Measurements from ENCODE around the gene HFM1.

- TF ChIP-seq CTCF (conservative IDR thresholded peaks at IDR 0.05 in 1 of 2, IDR thresholded peaks at IDR 0.05 in 1 of 2; ENCODE audit: low read depth in 1 of 2, low read length in 2 of 2) (no peak), EZH2 (IDR thresholded peaks at IDR 0.05; ENCODE audit: low read length, missing control alignments) (no peak)
Observed at GRCh38 chr1:91283421-91283726, 121.3 kb downstream of the HFM1 start.
